Activated CD4-positive, alpha-beta memory T cell treated with anti-CD3 and anti-CD28 coated beads for 36 hours (primary cell): ENCODE data around the gene DTWD2. TPM values are rescaled to one million over a fixed set of nuclear protein-coding genes. Genes with fewer than 3 reads are reported as not detected.
"Not testable (repeated sequence)": the region's sequence is repeated elsewhere in the genome, so short reads cannot be mapped to it uniquely, and the experiment has no call there.

ENCODE experiments used
- CTCF ChIA-PET: fragments of 350-600 bp; sonication (Branson Sonifier 250); formaldehyde crosslinking; loops from one replicate; lab custom pipeline; 2021; ENCODE audit warnings: antibody characterized with exemption, inconsistent platforms; lab: Charles Lee
- POLR2A ChIA-PET: fragments of 350-600 bp; sonication (Branson Sonifier 250); formaldehyde crosslinking; loops from one replicate; lab custom pipeline; 2021; ENCODE audit warnings: antibody characterized with exemption; lab: Charles Lee
- DNase-seq: peaks from one replicate; pipeline ENCODE4 v3.0.0-alpha.2; 2020
- H3K27ac Mint-ChIP-seq: one replicate; pipeline ENCODE4 v1.8.0; 2021; ENCODE audit warnings: mixed read lengths
- H3K27me3 Mint-ChIP-seq: one replicate; pipeline ENCODE4 v1.8.0; 2021; ENCODE audit warnings: mixed read lengths
- H3K36me3 Mint-ChIP-seq: one replicate; pipeline ENCODE4 v1.8.0; 2021; ENCODE audit warnings: mixed read lengths
- H3K4me1 Mint-ChIP-seq: one replicate; pipeline ENCODE4 v1.8.0; 2021; ENCODE audit warnings: low read depth, mixed read lengths
- H3K4me3 Mint-ChIP-seq: one replicate; pipeline ENCODE4 v1.8.0; 2021; ENCODE audit warnings: mild to moderate bottlenecking, mixed read lengths
- H3K9me3 Mint-ChIP-seq: one replicate; pipeline ENCODE4 v1.8.0; 2021; ENCODE audit warnings: mixed read lengths
- intact Hi-C: fragments of 100-400 bp; cut with micrococcal nuclease; formaldehyde crosslinking; loops from one replicate; pipeline ENCODE4 v1.15.1; 2023
- total RNA-seq, 2 experiments: library from RNA; stranded (reverse); gene quantifications; one replicate each; pipeline ENCODE4 v1.2.3, GENCODE V29; 2021

The DTWD2 gene
- total RNA-seq, 2 experiments from 2014 or later = 2.3 to 2.8 TPM

DNA sequence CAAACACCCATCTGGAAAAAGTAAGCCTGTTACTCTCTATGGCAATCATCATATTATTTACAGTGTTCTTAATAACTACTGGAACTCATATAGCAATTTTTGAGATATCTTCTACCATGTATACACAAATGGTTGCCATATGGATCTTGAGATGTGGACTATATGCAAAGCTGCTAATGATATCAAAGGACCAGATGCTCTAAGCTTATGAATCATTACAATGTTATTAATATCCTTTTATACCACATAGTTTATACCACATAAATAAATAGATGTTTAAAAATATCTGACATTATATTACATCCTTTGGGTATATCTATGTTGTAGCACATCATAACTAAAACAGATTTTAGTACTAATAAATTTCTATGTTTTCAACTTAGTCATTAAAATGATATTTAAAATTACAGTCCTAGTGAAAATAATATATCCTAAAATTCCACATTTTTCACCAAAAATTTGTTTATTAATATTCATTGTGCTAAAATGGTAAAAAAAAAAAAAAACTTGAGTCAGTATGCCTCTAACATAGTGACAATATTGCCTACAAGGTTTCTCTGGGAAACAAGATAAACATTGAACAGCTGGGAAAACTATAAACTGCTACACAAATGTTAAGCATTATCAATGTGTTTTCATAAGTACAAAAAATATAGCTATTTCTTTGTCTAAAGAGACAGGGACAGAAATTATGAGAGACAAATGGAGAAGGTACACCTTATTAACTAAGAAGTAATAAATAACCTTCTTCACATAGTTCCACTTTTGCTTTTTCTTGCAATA, 85.5 kb downstream of the DTWD2 start:
- H3K4me1 Mint-ChIP-seq = no peaks in the 10 kb centered on the region
- DNase-seq = no peak
- ChIA-PET CTCF (no interaction called here), POLR2A (no interaction called here)
- H3K27ac Mint-ChIP-seq = no peak overlapping the region
- intact Hi-C loops = no loop called here
- no peaks in the 10 kb centered on the region for H3K9me3 Mint-ChIP-seq
- H3K4me3 Mint-ChIP-seq = no peak overlapping the region
- H3K36me3 Mint-ChIP-seq = no peaks in the 10 kb centered on the region
- H3K27me3 Mint-ChIP-seq = no peaks in the 10 kb centered on the region

DNA sequence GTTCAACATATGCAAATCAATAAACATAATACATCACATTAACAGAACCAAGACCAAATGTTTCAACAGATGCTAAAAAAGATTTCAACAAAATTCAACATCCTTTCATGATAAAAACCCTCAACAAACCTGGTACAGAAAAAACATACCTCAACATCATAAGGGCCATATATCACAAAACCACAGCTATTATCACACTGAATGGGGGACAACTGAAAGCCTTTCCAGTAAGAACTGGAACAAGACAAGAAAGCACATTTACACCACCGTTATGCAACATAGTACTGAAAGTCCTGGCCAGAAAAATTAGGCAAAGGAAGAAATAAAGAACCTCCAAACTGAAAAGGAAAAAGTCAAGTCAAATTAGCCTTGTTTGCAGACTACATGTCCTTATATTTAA, 93.6 kb downstream of the DTWD2 start:
- Mint-ChIP-seq H3K4me1 (no peaks in the 10 kb centered on the region), H3K27me3 (no peaks in the 10 kb centered on the region), H3K36me3 (no peaks in the 10 kb centered on the region), H3K27ac (no peak overlapping the region), H3K9me3 (no peaks in the 10 kb centered on the region), H3K4me3 (no peak overlapping the region)
- DNase-seq = no peak
- CTCF ChIA-PET = no interaction called here
- intact Hi-C loops = no loop called here
- POLR2A ChIA-PET = interaction anchor here (0.6 kb wide), 1 partner anchor 92 kb away, joined by 3 read pairs; no protein-coding TSS in a partner anchor

DNA sequence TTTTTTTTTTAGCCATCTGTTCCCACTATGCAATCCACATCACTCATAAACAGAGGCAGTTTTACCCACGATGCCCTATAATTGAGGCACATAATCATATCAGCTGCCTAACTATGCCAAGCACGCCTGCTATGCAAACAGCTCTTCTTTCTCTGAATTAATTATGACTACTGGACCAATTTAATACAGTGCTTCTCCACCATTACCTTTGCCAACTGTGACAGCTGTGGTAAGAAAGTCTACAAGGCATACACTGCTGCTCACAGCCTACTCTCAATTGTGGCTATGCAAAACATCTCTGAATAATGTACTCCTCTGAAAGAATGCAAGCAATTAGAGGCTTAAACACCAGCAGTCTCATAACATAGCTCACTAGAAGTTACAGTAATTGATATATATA, 97.1 kb downstream of the DTWD2 start:
- H3K4me3 Mint-ChIP-seq = no peak overlapping the region
- intact Hi-C loops = no loop called here
- H3K9me3 Mint-ChIP-seq = no peaks in the 10 kb centered on the region
- H3K27me3 Mint-ChIP-seq = no peaks in the 10 kb centered on the region
- DNase-seq = no peak
- no peaks in the 10 kb centered on the region for H3K4me1 Mint-ChIP-seq
- no peak overlapping the region for H3K27ac Mint-ChIP-seq
- ChIA-PET POLR2A (no interaction called here), CTCF (no interaction called here)
- H3K36me3 Mint-ChIP-seq = no peaks in the 10 kb centered on the region

DNA sequence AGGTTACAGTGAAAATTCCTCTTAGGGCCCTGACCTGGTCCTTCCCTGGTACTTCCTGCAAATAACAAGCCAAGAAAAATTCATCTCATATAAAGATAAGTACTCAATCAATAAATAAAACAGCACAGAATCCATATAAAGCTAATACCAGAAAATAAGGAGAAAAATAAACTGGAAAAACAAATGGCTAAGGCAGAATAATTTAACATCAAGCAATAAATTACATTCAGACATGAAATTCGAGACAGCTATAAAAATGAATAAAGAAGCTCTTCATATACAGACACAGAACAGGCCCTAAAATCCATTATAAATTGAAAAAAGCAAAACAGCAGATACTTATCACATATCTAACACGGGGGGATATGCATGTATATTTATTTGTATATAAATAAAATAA, 99.2 kb downstream of the DTWD2 start:
- H3K36me3 Mint-ChIP-seq = no peaks in the 10 kb centered on the region
- ChIA-PET POLR2A (no interaction called here), CTCF (no interaction called here)
- H3K4me1 Mint-ChIP-seq = no peaks in the 10 kb centered on the region
- no peaks in the 10 kb centered on the region for H3K9me3 Mint-ChIP-seq
- no peak overlapping the region for H3K4me3 Mint-ChIP-seq
- H3K27ac Mint-ChIP-seq = no peak overlapping the region
- H3K27me3 Mint-ChIP-seq = no peaks in the 10 kb centered on the region
- intact Hi-C loops = no loop called here
- DNase-seq = no peak

DNA sequence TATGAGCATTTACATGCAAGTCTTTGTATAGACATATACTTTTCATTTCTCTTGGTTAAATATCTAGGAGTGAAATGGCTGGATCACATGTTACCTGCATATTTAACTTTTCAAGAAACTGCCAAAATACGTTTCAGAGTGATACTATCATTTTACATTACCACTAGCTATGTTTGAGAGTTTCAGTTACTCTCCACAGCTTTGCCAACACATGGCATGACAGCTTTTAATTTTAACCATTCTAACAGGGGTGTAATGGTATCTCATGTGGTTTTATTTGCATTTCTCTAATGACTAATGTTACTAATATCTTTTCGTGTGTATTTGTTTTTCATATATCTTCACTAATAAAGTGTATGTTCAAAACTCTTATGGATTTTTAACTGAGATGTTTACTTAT, 99.8 kb downstream of the DTWD2 start:
- no peaks in the 10 kb centered on the region for H3K27me3 Mint-ChIP-seq
- ChIA-PET CTCF (no interaction called here), POLR2A (no interaction called here)
- H3K4me3 Mint-ChIP-seq = no peak overlapping the region
- H3K36me3 Mint-ChIP-seq = no peaks in the 10 kb centered on the region
- H3K27ac Mint-ChIP-seq = no peak overlapping the region
- no peaks in the 10 kb centered on the region for H3K9me3 Mint-ChIP-seq
- no peaks in the 10 kb centered on the region for H3K4me1 Mint-ChIP-seq
- intact Hi-C loops = no loop called here
- no peak for DNase-seq

DNA sequence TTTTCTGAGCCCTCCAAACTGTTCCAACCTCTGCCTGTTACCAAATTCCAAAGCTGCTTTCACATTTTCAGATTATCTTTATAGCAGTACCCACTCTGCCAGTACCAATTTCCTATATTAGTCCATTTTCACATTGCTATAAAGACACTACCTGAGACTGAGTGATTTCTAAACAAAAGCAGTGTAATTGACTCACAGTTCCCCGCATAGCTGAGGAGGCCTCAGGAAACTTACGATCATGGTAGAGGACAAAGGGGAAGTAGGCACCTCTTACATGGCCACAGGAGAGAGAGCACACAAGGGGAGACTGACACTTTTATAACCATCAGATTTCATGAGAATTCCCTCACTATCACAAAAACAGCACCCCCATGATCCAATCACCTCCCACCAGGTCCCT, 105.0 kb downstream of the DTWD2 start:
- ChIA-PET POLR2A (no interaction called here), CTCF (no interaction called here)
- Mint-ChIP-seq H3K27ac (no peak overlapping the region), H3K4me1 (no peaks in the 10 kb centered on the region), H3K4me3 (no peak overlapping the region), H3K9me3 (peaks cover under 1% of the 10 kb centered on the region), H3K36me3 (peaks cover 4% of the 10 kb centered on the region), H3K27me3 (no peaks in the 10 kb centered on the region)
- intact Hi-C loops = no loop called here
- no peak for DNase-seq

DNA sequence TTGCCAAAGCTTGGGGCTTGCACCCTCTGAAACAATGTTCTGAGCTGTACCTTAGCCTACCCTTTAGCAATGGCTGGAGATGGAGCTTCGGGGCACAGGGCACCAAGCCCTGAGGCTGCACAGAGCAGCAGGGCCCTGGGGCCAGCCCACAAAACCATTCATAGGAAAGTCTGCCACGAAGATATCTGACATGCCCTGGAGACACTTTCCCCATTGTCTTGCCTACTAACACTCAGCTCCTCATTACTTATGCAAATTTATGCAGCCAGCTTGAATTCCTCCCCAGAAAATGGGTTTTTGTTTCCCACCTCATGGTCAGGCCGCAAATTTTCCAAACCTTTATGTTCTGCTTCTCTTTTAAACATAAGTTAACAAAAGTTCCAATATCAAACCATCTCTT, 105.7 kb downstream of the DTWD2 start:
- CTCF ChIA-PET = no interaction called here
- H3K27ac Mint-ChIP-seq = no peak overlapping the region
- no peak overlapping the region for H3K4me3 Mint-ChIP-seq
- H3K27me3 Mint-ChIP-seq = no peaks in the 10 kb centered on the region
- intact Hi-C loops = no loop called here
- H3K9me3 Mint-ChIP-seq = peaks cover 8% of the 10 kb centered on the region
- no peaks in the 10 kb centered on the region for H3K4me1 Mint-ChIP-seq
- peaks cover 10% of the 10 kb centered on the region for H3K36me3 Mint-ChIP-seq
- POLR2A ChIA-PET = no interaction called here
- DNase-seq = no peak

DNA sequence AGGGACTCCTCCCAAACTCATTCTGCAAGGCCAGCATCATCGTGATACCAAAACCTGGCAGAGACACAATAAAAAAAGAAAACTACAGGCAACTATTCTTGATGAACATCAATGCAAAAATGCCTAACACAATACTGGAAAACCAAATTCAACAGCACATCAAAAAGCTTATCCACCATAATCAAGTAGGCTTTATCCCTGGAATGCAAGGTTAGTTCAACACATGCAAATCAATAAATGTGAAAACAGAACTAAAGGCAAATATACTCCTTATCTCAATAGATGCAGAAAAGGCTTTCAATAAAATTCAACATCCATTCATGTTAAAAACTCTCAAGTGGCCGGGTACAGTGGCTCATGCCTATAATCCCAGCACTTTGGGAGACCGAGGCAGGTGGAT, 111.5 kb downstream of the DTWD2 start:
- Mint-ChIP-seq H3K9me3 (peaks cover 42% of the 10 kb centered on the region), H3K36me3 (peaks cover 43% of the 10 kb centered on the region)
- POLR2A ChIA-PET, intact Hi-C loops, H3K27me3 Mint-ChIP-seq, H3K4me3 Mint-ChIP-seq, H3K4me1 Mint-ChIP-seq, H3K27ac Mint-ChIP-seq, DNase-seq: not testable (repeated sequence)
- CTCF ChIA-PET = interaction anchor here (0.6 kb wide), 1 partner anchor 534 kb away, joined by 3 read pairs; no protein-coding TSS in a partner anchor

DNA sequence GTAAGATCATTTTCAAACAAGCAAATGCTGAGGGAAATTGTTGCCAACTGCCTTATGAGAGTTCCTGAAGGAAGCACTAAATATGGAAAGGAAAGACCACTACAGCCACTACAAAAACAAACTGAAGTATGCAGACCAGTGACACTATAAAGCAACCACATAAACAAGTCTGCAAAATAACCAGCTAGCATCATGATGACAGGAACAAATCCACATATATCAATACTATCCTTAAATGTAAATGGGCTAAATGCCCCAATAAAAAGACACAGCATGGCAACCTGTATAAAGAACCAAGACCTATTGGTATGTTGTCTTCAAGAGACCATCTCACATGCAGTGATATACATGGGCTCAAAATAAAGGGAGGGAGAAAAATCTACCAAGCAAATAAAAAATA, 113.2 kb downstream of the DTWD2 start:
- H3K36me3 Mint-ChIP-seq = peaks cover 45% of the 10 kb centered on the region
- no peak for DNase-seq
- POLR2A ChIA-PET = no interaction called here
- H3K4me1 Mint-ChIP-seq = no peaks in the 10 kb centered on the region
- peaks cover 42% of the 10 kb centered on the region for H3K9me3 Mint-ChIP-seq
- no peak overlapping the region for H3K4me3 Mint-ChIP-seq
- CTCF ChIA-PET = no interaction called here
- no peak overlapping the region for H3K27ac Mint-ChIP-seq
- no peaks in the 10 kb centered on the region for H3K27me3 Mint-ChIP-seq
- intact Hi-C loops = no loop called here

DNA sequence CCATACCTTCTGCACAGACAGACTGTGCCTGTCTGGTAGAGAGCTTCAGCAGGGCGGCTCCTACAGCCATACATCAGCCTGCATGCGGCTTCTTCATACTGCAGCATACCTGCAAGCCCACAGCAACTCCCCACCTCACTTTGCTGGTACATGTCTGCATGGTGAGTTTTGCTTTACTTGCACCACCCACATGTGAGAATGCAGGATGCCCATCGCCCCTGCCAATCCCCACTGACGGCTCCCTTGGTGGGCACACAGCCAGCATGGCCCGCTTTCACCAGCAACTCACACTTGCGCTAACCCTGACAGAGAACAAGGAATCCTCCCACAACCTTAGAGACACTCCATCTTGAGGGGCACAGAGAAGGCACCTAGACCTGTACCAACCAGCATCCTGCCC, 114.9 kb downstream of the DTWD2 start:
- no peak for DNase-seq
- H3K9me3 Mint-ChIP-seq = peaks cover 44% of the 10 kb centered on the region
- H3K27ac Mint-ChIP-seq = no peak overlapping the region
- CTCF ChIA-PET = no interaction called here
- H3K4me1 Mint-ChIP-seq = no peaks in the 10 kb centered on the region
- H3K36me3 Mint-ChIP-seq = peaks cover 44% of the 10 kb centered on the region
- no peaks in the 10 kb centered on the region for H3K27me3 Mint-ChIP-seq
- intact Hi-C loops = no loop called here
- POLR2A ChIA-PET = no interaction called here
- H3K4me3 Mint-ChIP-seq = no peak overlapping the region

DNA sequence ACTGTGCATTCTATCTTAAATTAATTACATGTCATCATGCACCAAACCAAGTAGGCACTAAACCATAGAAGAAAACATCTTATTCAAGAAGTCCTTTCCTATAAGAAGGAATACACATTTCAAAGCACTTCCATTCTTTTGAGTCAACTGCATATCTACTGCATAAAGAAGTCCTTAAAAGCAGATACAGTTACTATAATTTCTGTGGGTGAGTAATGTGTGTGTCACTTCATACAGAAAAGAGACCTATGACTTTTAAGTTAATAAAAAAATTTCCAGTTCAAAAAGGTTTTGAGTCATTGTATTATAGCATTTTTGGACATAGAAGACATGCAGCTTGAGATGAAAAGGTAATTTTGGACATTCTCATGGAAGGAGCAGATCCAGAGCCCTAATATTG, 125.0 kb downstream of the DTWD2 start:
- H3K4me3 Mint-ChIP-seq = no peak overlapping the region
- no peaks in the 10 kb centered on the region for H3K4me1 Mint-ChIP-seq
- H3K36me3 Mint-ChIP-seq = no peaks in the 10 kb centered on the region
- ChIA-PET CTCF (no interaction called here), POLR2A (no interaction called here)
- intact Hi-C loops = no loop called here
- no peak for DNase-seq
- no peak overlapping the region for H3K27ac Mint-ChIP-seq
- no peaks in the 10 kb centered on the region for H3K27me3 Mint-ChIP-seq
- H3K9me3 Mint-ChIP-seq = no peaks in the 10 kb centered on the region

DNA sequence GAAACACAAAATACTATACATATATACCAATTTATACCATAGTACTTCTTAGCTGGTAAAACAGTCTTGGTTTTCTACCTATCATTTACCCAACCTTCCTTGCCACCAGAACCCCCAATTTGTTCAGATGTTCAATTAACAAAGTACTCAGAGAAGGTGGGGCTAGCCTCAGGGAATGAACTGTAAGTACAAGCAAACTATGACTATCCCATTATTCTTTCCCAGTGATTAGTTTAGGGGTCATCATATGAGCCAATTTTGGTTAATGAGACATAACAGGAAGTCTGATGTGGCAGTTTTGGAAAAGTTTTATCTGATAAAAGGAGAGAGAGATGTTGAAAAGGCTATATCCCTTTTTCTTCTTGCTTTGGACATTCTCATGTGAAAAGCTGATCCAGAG, 125.8 kb downstream of the DTWD2 start:
- H3K27me3 Mint-ChIP-seq = no peaks in the 10 kb centered on the region
- ChIA-PET POLR2A (no interaction called here), CTCF (no interaction called here)
- intact Hi-C loops = no loop called here
- H3K9me3 Mint-ChIP-seq = no peaks in the 10 kb centered on the region
- no peak overlapping the region for H3K4me3 Mint-ChIP-seq
- no peak for DNase-seq
- no peaks in the 10 kb centered on the region for H3K4me1 Mint-ChIP-seq
- no peak overlapping the region for H3K27ac Mint-ChIP-seq
- no peaks in the 10 kb centered on the region for H3K36me3 Mint-ChIP-seq

DNA sequence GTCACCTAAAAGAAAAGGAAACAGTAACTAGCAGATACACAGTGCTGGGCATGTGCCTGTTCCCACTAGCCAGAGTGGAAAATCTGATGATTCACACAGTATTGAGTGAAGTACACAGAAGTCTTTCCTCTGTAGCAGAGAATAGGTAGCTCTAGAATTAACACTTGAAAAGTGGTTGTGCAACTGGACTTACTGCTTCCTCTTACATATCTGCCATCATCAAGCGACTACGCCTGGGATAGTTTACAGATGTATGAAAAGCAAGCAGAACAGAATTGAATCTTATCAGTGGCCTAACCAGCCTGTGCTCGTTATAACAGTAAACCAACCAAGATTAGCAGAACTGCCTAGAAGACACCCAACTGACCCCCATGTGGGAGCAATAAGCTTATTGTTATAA, 130.6 kb downstream of the DTWD2 start:
- no peaks in the 10 kb centered on the region for H3K27me3 Mint-ChIP-seq
- no peaks in the 10 kb centered on the region for H3K36me3 Mint-ChIP-seq
- H3K4me3 Mint-ChIP-seq = no peak overlapping the region
- POLR2A ChIA-PET = no interaction called here
- no peak overlapping the region for H3K27ac Mint-ChIP-seq
- intact Hi-C loops = no loop called here
- H3K9me3 Mint-ChIP-seq = peaks cover 6% of the 10 kb centered on the region
- no peak for DNase-seq
- CTCF ChIA-PET = no interaction called here
- H3K4me1 Mint-ChIP-seq = no peaks in the 10 kb centered on the region
